ENCODE results near the gene MOXD1. TPM values are rescaled to one million over a fixed set of nuclear protein-coding genes. Genes with fewer than 3 reads are reported as not detected.
A peak's percentile ranks its signal among the peaks of the same experiment; 100 is the strongest.
"Not testable (repeated sequence)": the region's sequence is repeated elsewhere in the genome, so short reads cannot be mapped to it uniquely, and the experiment has no call there.

MOXD1 gene
- total RNA-seq, 2 experiments from 2014 or later, result not detected

DNA sequence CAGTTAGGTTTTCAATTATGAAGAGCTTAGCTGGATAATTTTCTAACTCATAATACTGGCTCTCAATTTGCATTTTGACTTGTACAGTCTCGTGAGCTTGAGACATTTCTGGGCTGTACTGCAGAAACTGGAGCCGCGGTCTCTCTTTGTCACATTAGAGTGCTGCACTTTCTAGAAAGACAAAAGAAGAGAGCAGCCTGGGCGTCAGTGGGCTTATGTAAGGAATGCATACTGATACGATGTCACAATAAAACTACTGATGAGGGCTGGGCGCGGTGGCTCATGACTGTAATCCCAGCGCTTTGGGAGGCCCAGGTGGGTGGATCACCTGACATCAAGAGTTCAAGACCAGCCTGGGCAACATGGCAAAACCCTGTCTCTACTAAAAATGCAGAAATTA is 120.8 kb downstream of the MOXD1 start:
- CTCF ChIA-PET, result interaction anchor here (0.7 to 4.0 kb wide), 49 partner anchors 10 to 585 kb away, joined by 3 to 161 read pairs (median 5); partner anchors contain the start of gene STX7
- no peak for DNase-seq
- no peaks in the 10 kb centered on the region for H3K4me1 Mint-ChIP-seq
- POLR2A ChIA-PET, result interaction anchor here (0.9 to 1.6 kb wide), 4 partner anchors 9 to 233 kb away, joined by 3 to 6 read pairs (median 4); partner anchors contain the start of gene STX7
- no peaks in the 10 kb centered on the region for H3K9me3 Mint-ChIP-seq
- H3K4me3 Mint-ChIP-seq, result no peak overlapping the region
- H3K27me3 Mint-ChIP-seq, result peaks cover 22% of the 10 kb centered on the region
- no peak overlapping the region for H3K27ac Mint-ChIP-seq
- H3K36me3 Mint-ChIP-seq (ENCODE audit: low read depth), result no peaks in the 10 kb centered on the region

DNA sequence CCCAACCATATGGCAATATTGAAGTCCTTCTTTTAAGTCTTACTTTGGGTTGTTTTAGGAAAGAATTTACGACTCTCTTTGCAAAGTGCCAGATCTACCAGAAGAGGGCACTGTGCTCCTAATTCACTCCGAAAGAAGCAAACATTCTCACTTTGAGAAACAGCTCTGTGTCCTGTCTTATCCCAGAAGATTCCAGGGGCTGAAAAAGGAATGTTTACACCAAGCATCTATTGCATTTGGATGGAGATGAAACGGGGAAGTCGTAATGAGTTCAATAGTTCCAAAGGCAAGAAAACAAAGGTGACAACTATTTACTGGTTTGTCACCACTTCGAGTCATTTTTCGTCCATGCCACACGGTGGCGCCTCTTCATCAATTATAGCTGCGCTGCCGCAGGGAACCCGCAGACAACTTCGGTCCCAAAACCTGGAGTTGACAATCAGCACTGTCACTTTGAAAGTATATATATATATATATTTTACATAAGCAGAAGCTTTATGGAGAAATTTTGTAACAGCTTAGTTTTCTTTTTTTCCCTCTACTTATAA is 121.6 kb downstream of the MOXD1 start:
- H3K4me1 Mint-ChIP-seq, result no peaks in the 10 kb centered on the region
- H3K36me3 Mint-ChIP-seq (ENCODE audit: low read depth), result no peaks in the 10 kb centered on the region
- peaks cover 24% of the 10 kb centered on the region for H3K27me3 Mint-ChIP-seq
- H3K9me3 Mint-ChIP-seq, result no peaks in the 10 kb centered on the region
- POLR2A ChIA-PET, result interaction anchor here (0.9 to 1.6 kb wide), 4 partner anchors 9 to 233 kb away, joined by 3 to 6 read pairs (median 4); partner anchors contain the start of gene STX7
- DNase-seq, result peak; percentile 73
- H3K27ac Mint-ChIP-seq, result no peak overlapping the region
- CTCF ChIA-PET, result interaction anchor here (0.7 to 4.0 kb wide), 51 partner anchors 10 to 584 kb away, joined by 3 to 161 read pairs (median 5); partner anchors contain the start of gene STX7
- peak overlapping the region; percentile 64 for H3K4me3 Mint-ChIP-seq

DNA sequence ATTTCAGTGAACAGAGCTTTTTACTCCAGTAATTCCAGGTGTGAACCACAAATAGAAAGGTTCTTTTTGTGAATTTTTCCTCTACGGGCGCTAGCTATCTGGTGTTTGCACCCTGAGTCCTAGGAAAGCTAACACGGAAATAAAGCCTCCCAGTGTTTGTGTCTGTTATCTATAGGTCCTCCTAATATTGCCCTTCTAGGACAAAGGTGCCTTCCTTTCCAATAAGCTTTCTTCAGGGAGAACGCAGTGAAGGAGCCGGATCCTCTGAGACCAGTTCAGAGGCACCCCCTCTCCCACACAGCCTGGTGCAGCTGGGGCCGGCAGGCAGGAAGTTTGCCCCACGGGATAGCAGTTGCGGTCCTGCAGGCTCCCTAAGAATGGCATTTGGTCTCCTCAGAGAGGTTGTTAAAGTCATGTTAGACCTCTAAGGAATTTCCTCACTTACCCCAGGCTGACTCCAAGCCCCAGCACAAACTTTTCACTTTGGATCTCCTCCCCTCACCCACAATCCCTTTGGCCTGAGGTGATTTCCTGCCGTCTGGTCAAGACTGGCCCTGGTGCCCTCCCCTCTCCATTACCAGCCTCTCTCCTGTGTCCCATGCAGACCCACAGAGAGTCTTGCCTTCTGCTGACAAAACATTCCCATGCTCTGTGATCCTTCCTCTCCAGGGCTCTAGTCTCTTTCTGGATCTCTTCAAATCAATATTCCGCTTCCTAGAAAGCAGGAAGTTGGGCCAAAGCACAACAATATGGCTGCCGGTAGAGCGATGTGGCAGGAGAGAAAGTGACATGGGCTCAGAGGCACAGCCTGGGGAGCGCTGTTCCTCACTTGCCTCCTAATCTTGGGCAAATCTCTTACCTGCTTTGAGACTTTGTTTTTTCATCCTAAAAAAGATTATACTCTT is 126.0 kb downstream of the MOXD1 start:
- no peak overlapping the region for H3K27ac Mint-ChIP-seq
- no peaks in the 10 kb centered on the region for H3K4me1 Mint-ChIP-seq
- no peaks in the 10 kb centered on the region for H3K36me3 Mint-ChIP-seq (ENCODE audit: low read depth)
- H3K27me3 Mint-ChIP-seq, result peaks cover 17% of the 10 kb centered on the region
- ChIA-PET POLR2A (no interaction called here), CTCF (no interaction called here)
- no peak overlapping the region for H3K4me3 Mint-ChIP-seq
- no peak for DNase-seq
- H3K9me3 Mint-ChIP-seq, result no peaks in the 10 kb centered on the region

DNA sequence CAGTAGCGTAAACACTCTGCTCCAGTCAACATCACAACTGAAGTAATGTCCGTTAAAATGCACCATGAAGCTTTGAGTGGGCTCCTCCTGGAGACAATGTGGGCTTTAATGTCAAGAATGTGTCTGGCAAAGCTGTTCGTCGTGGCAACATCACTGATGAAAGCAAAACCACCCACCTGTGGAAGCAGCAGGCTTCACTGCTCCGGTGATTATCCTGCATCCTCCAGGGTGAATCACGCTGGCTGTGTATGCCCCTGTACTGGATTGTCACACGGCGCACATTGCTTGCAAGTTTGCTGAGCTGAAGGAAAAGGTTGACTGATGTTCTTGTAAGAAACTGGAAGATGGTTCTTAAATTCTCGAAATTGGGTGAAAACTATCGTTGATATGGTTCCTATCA is 128.5 kb downstream of the MOXD1 start:
- ChIA-PET POLR2A (no interaction called here), CTCF (interaction anchor here (0.9 to 1.4 kb wide), 2 partner anchors 9 to 25 kb away, joined by 3 to 4 read pairs; no protein-coding TSS in a partner anchor)
- Mint-ChIP-seq H3K27ac (no peak overlapping the region), H3K27me3 (peaks cover 16% of the 10 kb centered on the region), H3K4me1 (no peaks in the 10 kb centered on the region), H3K36me3 (ENCODE audit: low read depth) (no peaks in the 10 kb centered on the region), H3K4me3 (no peak overlapping the region), H3K9me3 (no peaks in the 10 kb centered on the region)
- DNase-seq, result no peak

DNA sequence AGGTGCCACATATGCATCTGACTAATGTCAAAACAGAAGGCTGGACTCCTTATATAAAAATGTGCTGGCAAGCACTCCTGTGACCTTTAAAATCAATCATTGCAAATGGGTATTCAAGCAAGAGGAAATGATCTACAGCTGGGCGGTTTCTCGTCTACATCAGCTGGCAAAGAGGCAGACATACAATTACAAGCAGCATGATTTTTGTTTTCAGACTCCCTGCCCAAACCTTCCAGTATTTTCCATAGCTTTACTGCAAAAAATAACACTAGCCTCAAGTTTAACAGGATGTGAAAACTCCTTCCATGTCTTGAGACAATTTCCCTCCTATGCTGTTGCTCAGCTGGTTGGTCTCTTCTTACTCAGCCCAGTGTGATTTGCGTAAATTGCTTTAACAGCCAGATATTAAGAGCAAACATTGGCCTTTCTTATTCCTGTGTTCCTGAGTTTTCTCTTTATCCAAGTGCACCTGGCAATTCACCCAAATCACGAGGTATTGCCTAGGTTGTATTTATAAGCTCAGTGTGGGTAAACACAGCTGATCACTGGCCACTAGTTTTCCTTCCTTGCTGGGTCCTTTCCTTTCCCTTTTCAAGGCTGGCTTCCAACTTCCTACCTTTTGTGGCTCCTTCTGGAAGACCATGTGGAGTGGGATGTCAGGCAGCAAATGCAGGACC is 130.4 kb downstream of the MOXD1 start:
- Mint-ChIP-seq H3K36me3 (ENCODE audit: low read depth) (no peaks in the 10 kb centered on the region), H3K27ac (no peak overlapping the region), H3K9me3 (no peaks in the 10 kb centered on the region), H3K4me1 (no peaks in the 10 kb centered on the region), H3K4me3 (no peak overlapping the region), H3K27me3 (peaks cover 18% of the 10 kb centered on the region)
- DNase-seq, result no peak
- ChIA-PET CTCF (interaction anchor here (2.6 to 5.5 kb wide), 2 partner anchors 9 to 28 kb away, joined by 6 to 54 read pairs; no protein-coding TSS in a partner anchor), POLR2A (no interaction called here)

DNA sequence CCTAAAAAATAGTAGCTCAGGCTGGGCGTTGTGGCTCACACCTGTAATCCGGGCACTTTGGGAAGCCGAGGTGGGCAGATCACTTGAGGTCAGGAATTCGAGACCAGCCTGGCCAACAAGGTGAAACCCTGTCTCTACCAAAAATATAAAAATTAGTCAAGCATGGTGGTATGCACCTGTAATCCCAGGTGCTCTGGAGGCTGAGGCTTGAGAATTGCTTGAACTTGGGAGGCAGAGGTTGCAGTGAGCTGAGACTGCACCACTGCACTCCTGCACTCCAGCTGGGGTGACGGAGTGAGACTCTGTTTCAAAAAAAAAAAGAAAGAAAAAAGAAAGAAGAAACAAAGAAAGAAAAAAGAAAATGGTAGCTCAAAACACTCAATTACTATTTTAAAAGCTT is 132.6 kb downstream of the MOXD1 start:
- POLR2A ChIA-PET; H3K27ac Mint-ChIP-seq; DNase-seq; H3K36me3 Mint-ChIP-seq (ENCODE audit: low read depth); H3K9me3 Mint-ChIP-seq; H3K4me1 Mint-ChIP-seq; H3K4me3 Mint-ChIP-seq: not testable (repeated sequence)
- CTCF ChIA-PET, result interaction anchor here (5.5 kb wide), 1 partner anchor 11 kb away, joined by 54 read pairs; no protein-coding TSS in a partner anchor
- H3K27me3 Mint-ChIP-seq, result peaks cover 14% of the 10 kb centered on the region

DNA sequence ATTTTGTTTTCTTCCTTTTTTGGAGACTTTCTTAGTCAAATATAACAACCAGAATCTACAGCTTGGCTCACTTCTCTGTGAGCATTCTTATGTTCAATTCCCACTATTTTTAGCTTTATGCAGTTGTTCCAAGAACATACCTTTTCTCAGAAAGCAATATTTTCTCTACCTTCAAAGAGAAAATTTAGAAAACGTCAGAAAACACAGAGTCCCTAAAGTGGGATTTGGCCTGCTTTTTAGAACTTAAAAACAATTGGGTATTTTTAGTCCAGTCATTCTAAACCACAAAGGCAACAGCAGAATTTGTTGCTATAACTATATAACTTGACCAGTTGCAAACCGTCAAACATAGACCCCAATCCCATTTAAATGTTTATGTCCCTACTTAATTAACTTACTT is 133.1 kb downstream of the MOXD1 start:
- peaks cover 14% of the 10 kb centered on the region for H3K27me3 Mint-ChIP-seq
- no peak overlapping the region for H3K4me3 Mint-ChIP-seq
- POLR2A ChIA-PET, result no interaction called here

DNA sequence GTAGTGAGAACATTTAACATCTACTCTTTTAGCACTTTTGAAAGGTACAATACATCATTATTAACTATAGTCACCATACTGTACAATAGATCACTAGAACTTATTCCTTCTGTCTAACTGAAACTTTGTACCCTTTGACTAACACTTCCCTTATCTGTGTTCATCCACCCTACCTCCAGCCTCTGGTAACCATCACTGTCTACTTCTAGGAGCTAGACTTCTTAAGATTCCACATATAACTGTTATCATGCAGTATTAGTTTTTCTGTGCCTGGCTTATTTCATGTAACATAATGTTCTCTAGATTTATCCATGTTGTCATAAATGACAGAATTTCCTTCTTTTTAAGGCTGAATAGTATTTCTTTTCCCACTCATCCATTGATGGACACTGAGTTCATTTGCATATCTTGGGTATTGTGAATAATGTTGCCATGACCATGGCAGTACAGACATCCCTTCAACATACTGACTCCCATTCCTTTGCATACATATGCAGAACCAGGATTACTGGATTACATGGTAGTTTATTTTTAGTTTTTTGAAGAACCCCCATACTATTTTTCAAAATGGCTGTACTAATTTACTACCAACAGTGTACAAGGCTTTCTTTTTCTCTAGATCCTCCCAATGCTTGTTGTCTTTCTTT is 135.7 kb downstream of the MOXD1 start:
- Mint-ChIP-seq H3K4me3 (no peak overlapping the region), H3K4me1 (no peaks in the 10 kb centered on the region), H3K36me3 (ENCODE audit: low read depth) (no peaks in the 10 kb centered on the region), H3K27ac (no peak overlapping the region), H3K27me3 (peaks cover 8% of the 10 kb centered on the region), H3K9me3 (no peaks in the 10 kb centered on the region)
- ChIA-PET CTCF (interaction anchor here (2.7 kb wide), 1 partner anchor 14 kb away, joined by 12 read pairs; no protein-coding TSS in a partner anchor), POLR2A (no interaction called here)
- no peak for DNase-seq

More for the DNA sequence above, 133.1 kb downstream of the MOXD1 start:
- no peaks in the 10 kb centered on the region for H3K36me3 Mint-ChIP-seq (ENCODE audit: low read depth)
- no peak overlapping the region for H3K27ac Mint-ChIP-seq
- no peaks in the 10 kb centered on the region for H3K4me1 Mint-ChIP-seq
- no peak for DNase-seq
- no peaks in the 10 kb centered on the region for H3K9me3 Mint-ChIP-seq
- CTCF ChIA-PET, result interaction anchor here (5.5 kb wide), 1 partner anchor 12 kb away, joined by 54 read pairs; no protein-coding TSS in a partner anchor

DNA sequence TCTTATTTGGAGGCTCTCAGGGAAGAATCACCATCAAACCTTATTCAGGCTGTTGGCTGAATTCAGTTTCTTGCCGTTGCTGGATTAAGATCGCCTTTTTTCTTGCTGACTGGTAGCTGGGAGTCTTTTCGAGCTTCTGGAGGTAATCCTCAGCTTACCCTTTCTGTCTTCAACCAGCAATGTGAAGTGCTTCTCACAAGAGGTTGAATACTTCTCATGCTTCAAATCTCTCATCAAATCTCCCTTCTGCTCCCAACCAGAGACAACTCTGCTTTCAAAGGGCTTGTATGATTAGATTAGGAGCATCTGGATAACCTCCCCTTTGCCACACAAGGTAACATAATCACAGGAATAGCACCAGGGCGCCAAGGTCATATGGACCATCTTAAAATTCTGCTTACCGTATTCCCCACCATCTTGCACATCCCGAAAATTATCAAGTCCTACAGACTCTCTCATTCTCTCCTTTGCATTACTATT is 137.2 kb downstream of the MOXD1 start:
- no peaks in the 10 kb centered on the region for H3K36me3 Mint-ChIP-seq (ENCODE audit: low read depth)
- CTCF ChIA-PET, result interaction anchor here (2.7 kb wide), 1 partner anchor 16 kb away, joined by 12 read pairs; no protein-coding TSS in a partner anchor
- POLR2A ChIA-PET, result no interaction called here
- H3K27me3 Mint-ChIP-seq, result peaks cover 10% of the 10 kb centered on the region
- H3K27ac Mint-ChIP-seq, result no peak overlapping the region
- no peaks in the 10 kb centered on the region for H3K4me1 Mint-ChIP-seq
- no peak overlapping the region for H3K4me3 Mint-ChIP-seq
- no peaks in the 10 kb centered on the region for H3K9me3 Mint-ChIP-seq
- no peak for DNase-seq

DNA sequence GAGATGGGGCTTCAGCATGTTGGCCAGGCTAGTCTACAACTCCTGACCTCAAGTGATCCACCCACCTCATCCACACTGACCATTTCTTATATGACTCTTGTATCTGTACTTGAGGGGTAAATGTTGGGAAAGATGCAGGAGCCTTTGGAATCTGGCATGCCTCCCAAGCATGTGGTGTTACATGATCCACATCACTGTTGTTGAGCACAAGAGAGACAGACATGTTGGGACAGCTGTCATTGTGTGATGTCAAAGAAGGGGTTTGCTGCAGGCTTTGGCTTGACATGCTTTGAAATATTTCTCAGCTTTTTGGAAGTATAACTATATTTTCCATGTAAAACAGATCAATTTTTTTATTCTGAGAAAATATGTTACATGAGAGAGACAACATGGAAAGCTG is 139.9 kb downstream of the MOXD1 start:
- POLR2A ChIA-PET, result no interaction called here
- H3K4me1 Mint-ChIP-seq, result no peaks in the 10 kb centered on the region

DNA sequence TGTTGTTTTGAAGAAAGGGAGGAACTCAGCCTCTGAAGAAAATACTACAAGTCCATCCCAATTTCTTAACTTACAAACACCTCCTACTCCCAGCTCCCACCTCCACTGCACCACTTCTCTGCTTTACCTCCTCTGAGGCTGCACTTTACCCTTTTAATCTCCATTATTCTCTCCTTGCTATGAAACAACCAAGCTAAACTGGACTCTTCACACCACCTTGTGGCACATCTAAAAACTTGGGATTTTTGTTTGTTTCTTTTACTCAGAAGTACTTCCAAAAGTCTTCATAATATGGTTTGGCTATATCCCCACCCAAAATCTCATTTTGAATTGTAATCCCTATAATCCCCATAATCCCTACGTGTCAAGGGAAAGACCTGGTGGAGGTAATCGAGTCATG is 142.2 kb downstream of the MOXD1 start:
- Mint-ChIP-seq H3K4me3 (no peak overlapping the region), H3K27ac (no peak overlapping the region), H3K9me3 (no peaks in the 10 kb centered on the region), H3K36me3 (ENCODE audit: low read depth) (no peaks in the 10 kb centered on the region), H3K27me3 (peaks cover 7% of the 10 kb centered on the region), H3K4me1 (no peaks in the 10 kb centered on the region)
- POLR2A ChIA-PET, result no interaction called here
- CTCF ChIA-PET, result interaction anchor here (3.6 kb wide), 1 partner anchor 20 kb away, joined by 16 read pairs; no protein-coding TSS in a partner anchor
- no peak for DNase-seq

More for the DNA sequence above, 139.9 kb downstream of the MOXD1 start:
- Mint-ChIP-seq H3K27me3 (peaks cover 8% of the 10 kb centered on the region), H3K9me3 (no peaks in the 10 kb centered on the region), H3K27ac (no peak overlapping the region), H3K36me3 (ENCODE audit: low read depth) (no peaks in the 10 kb centered on the region), H3K4me3 (no peak overlapping the region)
- CTCF ChIA-PET, result interaction anchor here (3.6 kb wide), 1 partner anchor 18 kb away, joined by 16 read pairs; no protein-coding TSS in a partner anchor
- DNase-seq, result no peak

DNA sequence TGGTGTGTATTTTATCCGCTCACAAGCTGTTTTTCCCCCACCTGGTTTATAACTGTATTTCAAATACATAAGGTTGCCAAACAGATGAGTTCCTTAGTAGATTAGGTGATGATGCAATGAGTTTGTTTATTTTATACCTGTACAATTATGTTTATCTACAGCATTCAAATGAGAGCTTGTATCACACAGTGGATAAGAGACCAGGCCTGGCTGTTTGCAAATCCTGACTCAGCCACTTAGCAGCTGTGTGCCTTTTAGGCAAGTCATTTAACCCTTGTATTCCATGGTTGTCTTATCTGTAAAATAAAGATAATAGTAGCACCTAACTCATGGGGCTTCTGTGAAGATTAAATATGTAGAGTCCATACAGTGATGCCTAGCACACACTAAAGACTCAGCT is 143.7 kb downstream of the MOXD1 start:
- Mint-ChIP-seq H3K36me3 (ENCODE audit: low read depth) (no peaks in the 10 kb centered on the region), H3K4me1 (no peaks in the 10 kb centered on the region), H3K27me3 (peaks cover 7% of the 10 kb centered on the region), H3K4me3 (no peak overlapping the region), H3K27ac (no peak overlapping the region), H3K9me3 (no peaks in the 10 kb centered on the region)
- ChIA-PET POLR2A (no interaction called here), CTCF (interaction anchor here (1.0 kb wide), 1 partner anchor 23 kb away, joined by 3 read pairs; no protein-coding TSS in a partner anchor)
- DNase-seq, result no peak
